MCF 10A (cell line): ENCODE data around the gene RGS2. TPM values are rescaled to one million over a fixed set of nuclear protein-coding genes. Genes with fewer than 3 reads are reported as not detected.
A peak's percentile ranks its signal among the peaks of the same experiment; 100 is the strongest.

Experiments
- BruUV-seq: library from RNA; stranded (reverse); fragments of 400-500 nt; replicated peaks from 2 replicates; lab custom pipeline; 2021; lab: Mats Ljungman, UMichigan
- CTCF ChIA-PET: fragments of 300-600 bp; sonication (Branson Sonifier 250); formaldehyde crosslinking; extraction: SDS; loops from one replicate; lab custom pipeline; 2021; ENCODE audit warnings: antibody characterized with exemption, inconsistent platforms; lab: Yijun Ruan, JAX
- POLR2A ChIA-PET: fragments of 300-600, 350-650 bp; sonication (Branson Sonifier 250); formaldehyde crosslinking; extraction: SDS; loops from one replicate; lab custom pipeline; 2020; ENCODE audit warnings: antibody characterized with exemption, inconsistent platforms; lab: Yijun Ruan, JAX
- DNase-seq: peaks from one replicate; pipeline ENCODE4 v3.0.0-alpha.2; 2018; ENCODE audit not compliant: unreplicated experiment
- H3K27ac Mint-ChIP-seq: one replicate; pipeline ENCODE4 v1.8.0; 2022; ENCODE audit warnings: mild to moderate bottlenecking, low read depth, mixed read lengths; ENCODE audit not compliant: unreplicated experiment
- H3K27me3 Mint-ChIP-seq: one replicate; pipeline ENCODE4 v1.8.0; 2022; ENCODE audit warnings: mixed read lengths; ENCODE audit not compliant: insufficient read depth, unreplicated experiment
- H3K36me3 Mint-ChIP-seq: one replicate; pipeline ENCODE4 v1.8.0; 2022; ENCODE audit warnings: mild to moderate bottlenecking, moderate library complexity, mixed read lengths; ENCODE audit not compliant: insufficient read depth, unreplicated experiment
- H3K4me1 Mint-ChIP-seq: one replicate; pipeline ENCODE4 v1.8.0; 2022; ENCODE audit warnings: mixed read lengths; ENCODE audit not compliant: insufficient read depth, unreplicated experiment
- H3K4me3 Mint-ChIP-seq: one replicate; pipeline ENCODE4 v1.8.0; 2022; ENCODE audit warnings: mild to moderate bottlenecking, moderate library complexity, mixed read lengths; ENCODE audit not compliant: unreplicated experiment
- H3K9me3 Mint-ChIP-seq: one replicate; pipeline ENCODE4 v1.8.0; 2022; ENCODE audit warnings: mixed read lengths; ENCODE audit not compliant: unreplicated experiment
- CTCF ChIP-seq: fragments of 200-600 bp; IDR thresholded peaks from one replicate; pipeline ENCODE4 v1.8.0; 2022; ENCODE audit warnings: antibody characterized with exemption, mild to moderate bottlenecking; ENCODE audit not compliant: unreplicated experiment
- intact Hi-C: fragments of 100-400 bp; cut with micrococcal nuclease; formaldehyde crosslinking; loops from 2 replicates; pipeline ENCODE4 v1.14.1; 2022
- total RNA-seq: library from RNA; stranded (reverse); gene quantifications from 2 replicates; pipeline ENCODE4 v1.2.3, GENCODE V29; 2022

Gene RGS2
- total RNA-seq, 1 experiment from 2014 or later = 42.6 TPM

GRCh38 chr1:192786576-192786975 lies 22.3 kb upstream of the RGS2 start:
- ChIA-PET POLR2A (interaction anchor here (0.7 kb wide), 1 partner anchor 24 kb away, joined by 4 read pairs; no protein-coding TSS in a partner anchor), CTCF (interaction anchor here (0.9 to 1.0 kb wide), 2 partner anchors 9 to 137 kb away, joined by 3 read pairs; no protein-coding TSS in a partner anchor)
- no TSS peak for BruUV-seq
- peaks cover 4% of the 10 kb centered on the region for H3K9me3 Mint-ChIP-seq
- H3K4me1 Mint-ChIP-seq = no peaks in the 10 kb centered on the region
- intact Hi-C loops = no loop called here
- no peak overlapping the region for H3K27ac Mint-ChIP-seq
- H3K36me3 Mint-ChIP-seq = no peaks in the 10 kb centered on the region
- no peak for DNase-seq
- H3K27me3 Mint-ChIP-seq = no peaks in the 10 kb centered on the region
- TF ChIP-seq CTCF = no peak
- H3K4me3 Mint-ChIP-seq = no peak overlapping the region

- POLR2A ChIA-PET = interaction anchor here (1.1 kb wide), 1 partner anchor 10 kb away, joined by 3 read pairs; no protein-coding TSS in a partner anchor
- Mint-ChIP-seq H3K36me3 (no peaks in the 10 kb centered on the region), H3K27ac (peak overlapping the region; percentile 32), H3K9me3 (no peaks in the 10 kb centered on the region), H3K4me3 (no peak overlapping the region), H3K27me3 (no peaks in the 10 kb centered on the region), H3K4me1 (no peaks in the 10 kb centered on the region)
- no TSS peak for BruUV-seq
- intact Hi-C loops = no loop called here
- DNase-seq = peak; percentile 51
- CTCF ChIA-PET = interaction anchor here (0.8 to 2.6 kb wide), 3 partner anchors 18 to 242 kb away, joined by 3 to 17 read pairs (median 3); no protein-coding TSS in a partner anchor
- TF ChIP-seq CTCF = no peak
Measured at GRCh38 chr1:192787914-192788585, 20.8 kb upstream of the RGS2 start.

GRCh38 chr1:192789871-192790270 lies 19.0 kb upstream of the RGS2 start:
- BruUV-seq = no TSS peak
- no peak overlapping the region for H3K4me3 Mint-ChIP-seq
- H3K27me3 Mint-ChIP-seq = no peaks in the 10 kb centered on the region
- H3K36me3 Mint-ChIP-seq = no peaks in the 10 kb centered on the region
- CTCF ChIA-PET = interaction anchor here (1.1 to 2.6 kb wide), 2 partner anchors 13 to 16 kb away, joined by 3 to 17 read pairs; no protein-coding TSS in a partner anchor
- POLR2A ChIA-PET = no interaction called here
- DNase-seq = no peak
- H3K9me3 Mint-ChIP-seq = no peaks in the 10 kb centered on the region
- H3K27ac Mint-ChIP-seq = no peak overlapping the region
- H3K4me1 Mint-ChIP-seq = no peaks in the 10 kb centered on the region
- TF ChIP-seq CTCF = no peak
- intact Hi-C loops = no loop called here

GRCh38 chr1:192792628-192793027 lies 16.2 kb upstream of the RGS2 start:
- no peaks in the 10 kb centered on the region for H3K9me3 Mint-ChIP-seq
- no peak overlapping the region for H3K4me3 Mint-ChIP-seq
- BruUV-seq = no TSS peak
- H3K36me3 Mint-ChIP-seq = no peaks in the 10 kb centered on the region
- no peaks in the 10 kb centered on the region for H3K4me1 Mint-ChIP-seq
- no peak for TF ChIP-seq CTCF
- DNase-seq = no peak
- H3K27ac Mint-ChIP-seq = no peak overlapping the region
- POLR2A ChIA-PET = interaction anchor here (0.6 to 1.2 kb wide), 2 partner anchors 15 to 152 kb away, joined by 3 to 5 read pairs; no protein-coding TSS in a partner anchor
- CTCF ChIA-PET = interaction anchor here (0.6 to 2.2 kb wide), 3 partner anchors 12 to 234 kb away, joined by 4 to 12 read pairs (median 6); no protein-coding TSS in a partner anchor
- H3K27me3 Mint-ChIP-seq = no peaks in the 10 kb centered on the region
- intact Hi-C loops = no loop called here
